ENCODE results near the gene MZT2B. TPM values are rescaled to one million over a fixed set of nuclear protein-coding genes. Genes with fewer than 3 reads are reported as not detected.

Gene MZT2B
- total RNA-seq, result 85.1 TPM

GRCh38 chr2:130181880-130182682, at the start of gene MZT2B:
TSS of gene MZT2B (plus strand) at chr2:130182262. CDS start at chr2:130182283, 21 bp downstream.

GRCh38 chr2:130145006-130145414, 37.1 kb upstream of the MZT2B start, which contains the start of gene CCDC74B:
TSS of gene CCDC74B (minus strand) at chr2:130145112. CDS start at chr2:130144996, 116 bp downstream.

GRCh38 chr2:130181325-130181879, 660 bp upstream of the MZT2B start, which contains the start of gene SMPD4:
TSS of gene SMPD4 (minus strand) at chr2:130181602. CDS start at chr2:130176592, 5,010 bp downstream.

GRCh38 chr2:130198343-130198742, 16.3 kb downstream of the MZT2B start, which contains the start of gene TUBA3E:
TSS of gene TUBA3E (minus strand) at chr2:130198439. CDS start at chr2:130198360, 79 bp downstream.

Other genes starting within 250 kb of the MZT2B start
- gene RAB6C, start 202.6 kb upstream of the MZT2B start, total RNA-seq, result 2.5 TPM
- gene POTEF, start 53.0 kb upstream of the MZT2B start, total RNA-seq, result 0.23 TPM
- gene CCDC74B, start 37.1 kb upstream of the MZT2B start, total RNA-seq, result 9.2 TPM
- 14.1 TPM for gene SMPD4, start 660 bp upstream of the MZT2B start, total RNA-seq
- not detected for gene TUBA3E, start 16.2 kb downstream of the MZT2B start, total RNA-seq
- 40.1 TPM for gene IMP4, start 160.6 kb downstream of the MZT2B start, total RNA-seq
- gene PTPN18, start 173.8 kb downstream of the MZT2B start, total RNA-seq, result 19.6 TPM